Esophagus squamous epithelium (tissue), 4 donors: ENCODE data around the gene ARNT2.

Experiments
- CTCF ChIP-seq, 6 experiments: fragments of 450-650 bp in 4 of 6; fragments of 200-600 bp in 2 of 6; sonication (generic) in 2 of 6; IDR thresholded peaks; one replicate each; pipeline ENCODE4 v1.5.1; 2016 to 2019; ENCODE audit warnings: antibody characterized with exemption in 6 of 6, mild to moderate bottlenecking in 4 of 6, moderate library complexity in 4 of 6
- POLR2A ChIP-seq, 4 donors: fragments of 450-650 bp; IDR thresholded peaks; one replicate each; pipeline ENCODE4 v1.6.1; 2017; ENCODE audit warnings: antibody characterized with exemption in 4 of 4, mild to moderate bottlenecking in 4 of 4, moderate library complexity in 3 of 4

- TF ChIP-seq CTCF (IDR thresholded peaks at IDR 0.05) (no peak), POLR2A (IDR thresholded peaks at IDR 0.05) (no peak)
Observed at GRCh38 chr15:80399508-80399907, 4.7 kb upstream of the ARNT2 start.
